ENCODE results near the gene HLX. TPM values are rescaled to one million over a fixed set of nuclear protein-coding genes. Genes with fewer than 3 reads are reported as not detected.

HLX gene
- total and polyA plus RNA-seq, 2 of the 13 experiments (the other 11 are each of a cell fraction or from before 2014, with no cell fraction given) = 0.30 to 0.35 TPM

- Histone ChIP-seq H3K27me3 (ENCODE audit: control insufficient read depth in 1 of 2, insufficient read depth in 2 of 2, low read length in 2 of 2) (no peaks in the 10 kb centered on the region), H3K9ac (ENCODE audit: insufficient read depth, low read depth, low read length) (no peak overlapping the region), H3K4me3 (replicated peaks in 1 of 3; ENCODE audit: insufficient read depth in 1 of 3, low read depth in 2 of 3, low read length in 3 of 3) (no peak overlapping the region), H2AFZ (ENCODE audit: low read length) (no peak overlapping the region), H3K9me3 (ENCODE audit: low read length) (no peaks in the 10 kb centered on the region), H3K27ac (ENCODE audit: extremely low read length, insufficient read depth, low read length) (no peak overlapping the region), H3K36me3 (replicated peaks in 1 of 2; ENCODE audit: control insufficient read depth in 1 of 2, insufficient read depth in 2 of 2, low read length in 2 of 2) (no peaks in the 10 kb centered on the region), H3K4me2 (ENCODE audit: low read depth, low read length) (no peak overlapping the region), H4K20me1 (ENCODE audit: insufficient read depth, low read length) (no peaks in the 10 kb centered on the region), H3K4me1 (ENCODE audit: insufficient read depth, low read length) (peaks cover 25% of the 10 kb centered on the region), H3K79me2 (ENCODE audit: insufficient read depth, low read length) (no peaks in the 10 kb centered on the region)
- FAIRE-seq (no peak), ATAC-seq (no peak), DNase-seq (ENCODE audit: low spot score) (no peak)
- intact Hi-C loops (cut with micrococcal nuclease; ENCODE audit: unreplicated experiment) = loop anchor here (10.0 kb wide), 1 partner anchor 112 kb away; no protein-coding TSS in a partner anchor
- ChIA-PET CTCF (ENCODE audit: low intra/inter-chr PET ratio, low total read pairs) (no interaction called here), POLR2A (no interaction called here)
- WGBS (ENCODE audit: low lambda C conversion rate) = 80% methylated on average over 2 of the region's 2 CpGs
- in situ Hi-C loops (cut with HindIII; ENCODE audit: extremely low pct_ligation_motif_present, low pct_unique_long_range_greater_than_20kb) = loop anchor here (5.0 kb wide), 2 partner anchors 329 to 564 kb away; no protein-coding TSS in a partner anchor
- TF ChIP-seq DBP (CRISPR knock-in tag; IDR thresholded peaks at IDR 0.05; ENCODE audit: not compliant biosample characterization) (no peak), ZNF180 (CRISPR knock-in tag; IDR thresholded peaks at IDR 0.05; ENCODE audit: borderline replicate concordance, low read depth) (no peak), ZNF207 (IDR thresholded peaks at IDR 0.05; ENCODE audit: borderline replicate concordance) (no peak), GTF3A (CRISPR knock-in tag; conservative IDR thresholded peaks at IDR 0.05) (no peak), ZSCAN12 (CRISPR knock-in tag; IDR thresholded peaks at IDR 0.05) (no peak), FOXO1 (CRISPR knock-in tag; IDR thresholded peaks at IDR 0.05) (no peak), PATZ1 (CRISPR knock-in tag; IDR thresholded peaks at IDR 0.05) (no peak), ZSCAN25 (CRISPR knock-in tag; IDR thresholded peaks at IDR 0.05) (no peak), ZNF761 (CRISPR knock-in tag; conservative IDR thresholded peaks at IDR 0.05) (no peak), NFIC (IDR thresholded peaks at IDR 0.05; ENCODE audit: low read length) (no peak), ZNF629 (CRISPR knock-in tag; conservative IDR thresholded peaks at IDR 0.05) (no peak), SALL1 (CRISPR knock-in tag; IDR thresholded peaks at IDR 0.05) (no peak), SATB2 (CRISPR knock-in tag; IDR thresholded peaks at IDR 0.05) (no peak), SRSF1 (optimal IDR thresholded peaks at IDR 0.05; ENCODE audit: low read depth, low read length) (no peak), ZNF83 (CRISPR knock-in tag; IDR thresholded peaks at IDR 0.05; ENCODE audit: borderline replicate concordance) (no peak), HNRNPUL1 (IDR thresholded peaks at IDR 0.05; ENCODE audit: low read depth, low read length) (no peak), GATA4 (IDR thresholded peaks at IDR 0.05; ENCODE audit: borderline replicate concordance, low read depth) (no peak), IRX3 (CRISPR knock-in tag; IDR thresholded peaks at IDR 0.05; ENCODE audit: borderline replicate concordance, low read depth) (no peak)
- BruUV-seq (replicated peaks) = no TSS peak
These were observed 6.2 kb upstream of the HLX start for GRCh38 chr1:220873087-220873486.

All from HepG2 (cell line).